SK-N-SH (cell line): ENCODE data around the gene SPRY2. TPM values are rescaled to one million over a fixed set of nuclear protein-coding genes. Genes with fewer than 3 reads are reported as not detected.
A peak's percentile ranks its signal among the peaks of the same experiment; 100 is the strongest.

Experiments used
- CTCF ChIA-PET: fragments of 300-600, 350-600 bp; formaldehyde crosslinking; extraction: SDS; loops from one replicate; lab custom pipeline; 2021; lab: Yijun Ruan, JAX
- POLR2A ChIA-PET: fragments of 350-600 bp; sonication (Branson Sonifier 250); formaldehyde crosslinking; extraction: SDS; loops from one replicate; lab custom pipeline; 2020; ENCODE audit warnings: antibody characterized with exemption, inconsistent platforms; lab: Yijun Ruan, JAX
- DNase-seq: peaks from one replicate; pipeline ENCODE4 v3.0.0; 2012
- H2AFZ ChIP-seq: fragments of 200-600 bp; sonication (generic); 2 replicates; pipeline ENCODE4 v1.8.1; 2016; ENCODE audit warnings: antibody characterized with exemption, mild to moderate bottlenecking, low read depth
- H3F3A ChIP-seq: fragments of 200-600 bp; sonication (generic); replicated peaks from 2 replicates; pipeline ENCODE3; 2016; ENCODE audit warnings: antibody characterized with exemption, mild to moderate bottlenecking; ENCODE audit not compliant: insufficient read depth
- H3K27ac ChIP-seq, 2 experiments: fragments of 200-500 bp in 1 of 2; fragments of 200-600 bp in 1 of 2; sonication (Bioruptor generic) in 1 of 2; sonication (generic), shearing (Covaris generic) in 1 of 2; 2 replicates each; pipeline versions ENCODE4 v1.5.1 to v1.6.1; 2014 to 2016; ENCODE audit warnings: low read depth in 2 of 2, inconsistent platforms in 1 of 2, low read length in 1 of 2, mild to moderate bottlenecking in 1 of 2, mixed read lengths in 1 of 2
- H3K27me3 ChIP-seq: fragments of 200-600 bp; sonication (generic), shearing (Covaris generic); 2 replicates; pipeline ENCODE4 v1.6.1; 2016; ENCODE audit warnings: mixed run types; ENCODE audit not compliant: insufficient read depth
- H3K36me3 ChIP-seq, 2 experiments: fragments of 200-500 bp in 1 of 2; fragments of 200-600 bp in 1 of 2; sonication (Bioruptor generic) in 1 of 2; sonication (generic) in 1 of 2; replicated peaks in 1 of 2; 2 replicates each; pipeline versions ENCODE3 to v1.5.1; 2014 to 2016; ENCODE audit warnings: low read length in 1 of 2, mild to moderate bottlenecking in 1 of 2; ENCODE audit not compliant: insufficient read depth in 2 of 2, control insufficient read depth in 1 of 2
- H3K4me1 ChIP-seq, 2 experiments: fragments of 200-500 bp in 1 of 2; fragments of 200-600 bp in 1 of 2; sonication (Bioruptor generic) in 1 of 2; sonication (generic), shearing (Covaris generic) in 1 of 2; 2 replicates each; pipeline versions ENCODE4 v1.5.1 to v1.6.1; 2014 to 2016; ENCODE audit warnings: low read depth in 1 of 2, low read length in 1 of 2, mixed run types in 1 of 2; ENCODE audit not compliant: insufficient read depth in 2 of 2, control insufficient read depth in 1 of 2
- H3K4me2 ChIP-seq: fragments of 200-600 bp; sonication (generic), shearing (Covaris generic); 2 replicates; pipeline ENCODE4 v1.6.1; 2017; ENCODE audit warnings: mixed run types
- H3K4me3 ChIP-seq, 2 experiments: fragments of 200-500 bp in 1 of 2; fragments of 200-600 bp in 1 of 2; sonication (Bioruptor generic) in 1 of 2; sonication (generic), shearing (Covaris generic) in 1 of 2; 2 replicates each; pipeline versions ENCODE4 v1.5.1 to v1.8.1; 2014 to 2016; ENCODE audit warnings: low read depth in 2 of 2, inconsistent platforms in 1 of 2, low read length in 1 of 2, mild to moderate bottlenecking in 1 of 2, mixed read lengths in 1 of 2, moderate library complexity in 1 of 2
- H3K79me2 ChIP-seq: fragments of 200-600 bp; sonication (generic); 2 replicates; pipeline ENCODE4 v1.8.1; 2017; ENCODE audit warnings: mild to moderate bottlenecking; ENCODE audit not compliant: insufficient read depth
- H3K9ac ChIP-seq: fragments of 200-600 bp; sonication (generic); 2 replicates; pipeline ENCODE4 v1.6.1; 2017; ENCODE audit warnings: mixed run types
- H3K9me2 ChIP-seq: fragments of 200-600 bp; sonication (generic); 2 replicates; pipeline ENCODE4 v1.6.1; 2017; ENCODE audit warnings: mixed run types
- H3K9me3 ChIP-seq: fragments of 200-600 bp; sonication (generic); 2 replicates; pipeline ENCODE4 v1.6.1; 2017; ENCODE audit warnings: mixed run types, mild to moderate bottlenecking, moderate library complexity
- H4K20me1 ChIP-seq: fragments of 200-600 bp; sonication (generic); 2 replicates; pipeline ENCODE4 v1.6.1; 2017; ENCODE audit warnings: mild to moderate bottlenecking, mixed run types; ENCODE audit not compliant: insufficient read depth
- EP300 ChIP-seq, 2 experiments: IDR thresholded peaks; 2 replicates each; pipeline versions ENCODE4 v1.4.0 to v1.6.1; 2012; ENCODE audit warnings: borderline replicate concordance in 1 of 2, low read depth in 1 of 2, low read length in 1 of 2
- EZH2phosphoT487 ChIP-seq: fragments of 200-600 bp; sonication (generic); IDR thresholded peaks from 2 replicates; pipeline ENCODE4 v1.6.1; 2017; ENCODE audit warnings: low read depth, mixed run types, mild to moderate bottlenecking, antibody characterized with exemption, moderate library complexity, borderline replicate concordance
- FOXJ3 ChIP-seq: sonication (generic); formaldehyde crosslinking; IDR thresholded peaks from 2 replicates; pipeline ENCODE4 v1.5.1; 2020; ENCODE audit warnings: mild to moderate bottlenecking, missing genetic modification reagents
- FOXM1 ChIP-seq: IDR thresholded peaks from 2 replicates; pipeline ENCODE4 v1.4.0; 2012; ENCODE audit warnings: low read depth, mild to moderate bottlenecking
- GABPA ChIP-seq: IDR thresholded peaks from 2 replicates; pipeline ENCODE4 v1.4.0; 2012; ENCODE audit warnings: low read depth, mild to moderate bottlenecking
- GATA2 ChIP-seq: sonication (generic); formaldehyde crosslinking; IDR thresholded peaks from 2 replicates; pipeline ENCODE4 v1.5.0; 2020; ENCODE audit warnings: mild to moderate bottlenecking, missing genetic modification reagents
- MEF2A ChIP-seq: IDR thresholded peaks from 2 replicates; pipeline ENCODE4 v1.4.0; 2012; ENCODE audit warnings: low read depth, borderline replicate concordance
- MXI1 ChIP-seq: IDR thresholded peaks from 2 replicates; pipeline ENCODE4 v1.6.1; 2012; ENCODE audit warnings: mild to moderate bottlenecking, low read depth, low read length, improper control_type of control experiment
- NFIC ChIP-seq: IDR thresholded peaks from 2 replicates; pipeline ENCODE4 v1.4.0; 2012; ENCODE audit warnings: borderline replicate concordance
- PBX3 ChIP-seq: IDR thresholded peaks from 2 replicates; pipeline ENCODE4; 2012
- RAD21 ChIP-seq: IDR thresholded peaks from 2 replicates; pipeline ENCODE4 v1.6.1; 2012; ENCODE audit warnings: mild to moderate bottlenecking, low read length
- SIN3A ChIP-seq: IDR thresholded peaks from 2 replicates; pipeline ENCODE4 v1.6.1; 2012; ENCODE audit warnings: low read depth, mild to moderate bottlenecking, low read length, moderate library complexity, borderline replicate concordance
- TAF1 ChIP-seq: IDR thresholded peaks from 2 replicates; pipeline ENCODE4 v1.6.1; 2012; ENCODE audit warnings: low read depth, mild to moderate bottlenecking, low read length, moderate library complexity, borderline replicate concordance
- TEAD4 ChIP-seq: IDR thresholded peaks from 2 replicates; pipeline ENCODE4 v1.4.0; 2012; ENCODE audit warnings: mild to moderate bottlenecking, borderline replicate concordance; ENCODE audit not compliant: insufficient read depth
- WGBS: methylation state at CpG from one replicate; pipeline ENCODE4 v1.1.6; 2017; ENCODE audit warnings: low lambda C conversion rate; 5-methylcytosine and 5-hydroxymethylcytosine counted together
- polyA plus RNA-seq, 3 experiments: library from polyadenylated mRNA; depleted of rRNA; stranded (reverse); fragments of >200 nt; gene quantifications; 2 replicates each; pipeline ENCODE4 v1.2.3, GENCODE V29; 2012
- TF ChIP-seq, protein P1 (sequence below): IDR thresholded peaks from 2 replicates; pipeline ENCODE4 v1.6.1; 2012; ENCODE audit warnings: mild to moderate bottlenecking, low read depth, low read length, moderate library complexity
- TF ChIP-seq, protein P2 (sequence below): IDR thresholded peaks from 2 replicates; pipeline ENCODE4 v1.4.0; 2012; ENCODE audit warnings: low read depth, borderline replicate concordance

SPRY2 gene
- polyA plus RNA-seq, 1 of the 3 experiments (the other 2 are of a cell fraction) = 122 TPM

- TF ChIP-seq, protein P1, sequence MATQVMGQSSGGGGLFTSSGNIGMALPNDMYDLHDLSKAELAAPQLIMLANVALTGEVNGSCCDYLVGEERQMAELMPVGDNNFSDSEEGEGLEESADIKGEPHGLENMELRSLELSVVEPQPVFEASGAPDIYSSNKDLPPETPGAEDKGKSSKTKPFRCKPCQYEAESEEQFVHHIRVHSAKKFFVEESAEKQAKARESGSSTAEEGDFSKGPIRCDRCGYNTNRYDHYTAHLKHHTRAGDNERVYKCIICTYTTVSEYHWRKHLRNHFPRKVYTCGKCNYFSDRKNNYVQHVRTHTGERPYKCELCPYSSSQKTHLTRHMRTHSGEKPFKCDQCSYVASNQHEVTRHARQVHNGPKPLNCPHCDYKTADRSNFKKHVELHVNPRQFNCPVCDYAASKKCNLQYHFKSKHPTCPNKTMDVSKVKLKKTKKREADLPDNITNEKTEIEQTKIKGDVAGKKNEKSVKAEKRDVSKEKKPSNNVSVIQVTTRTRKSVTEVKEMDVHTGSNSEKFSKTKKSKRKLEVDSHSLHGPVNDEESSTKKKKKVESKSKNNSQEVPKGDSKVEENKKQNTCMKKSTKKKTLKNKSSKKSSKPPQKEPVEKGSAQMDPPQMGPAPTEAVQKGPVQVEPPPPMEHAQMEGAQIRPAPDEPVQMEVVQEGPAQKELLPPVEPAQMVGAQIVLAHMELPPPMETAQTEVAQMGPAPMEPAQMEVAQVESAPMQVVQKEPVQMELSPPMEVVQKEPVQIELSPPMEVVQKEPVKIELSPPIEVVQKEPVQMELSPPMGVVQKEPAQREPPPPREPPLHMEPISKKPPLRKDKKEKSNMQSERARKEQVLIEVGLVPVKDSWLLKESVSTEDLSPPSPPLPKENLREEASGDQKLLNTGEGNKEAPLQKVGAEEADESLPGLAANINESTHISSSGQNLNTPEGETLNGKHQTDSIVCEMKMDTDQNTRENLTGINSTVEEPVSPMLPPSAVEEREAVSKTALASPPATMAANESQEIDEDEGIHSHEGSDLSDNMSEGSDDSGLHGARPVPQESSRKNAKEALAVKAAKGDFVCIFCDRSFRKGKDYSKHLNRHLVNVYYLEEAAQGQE = no peak
- TF ChIP-seq TEAD4 (0 out of 2 replicates have a peak, but pooled peaks have one; percentile 12), MXI1 (peak; percentile 39; the same call in 1 of the 2 replicates)
Observed at GRCh38 chr13:80339912-80340650, 845 bp downstream of the SPRY2 start (continued).

DNA sequence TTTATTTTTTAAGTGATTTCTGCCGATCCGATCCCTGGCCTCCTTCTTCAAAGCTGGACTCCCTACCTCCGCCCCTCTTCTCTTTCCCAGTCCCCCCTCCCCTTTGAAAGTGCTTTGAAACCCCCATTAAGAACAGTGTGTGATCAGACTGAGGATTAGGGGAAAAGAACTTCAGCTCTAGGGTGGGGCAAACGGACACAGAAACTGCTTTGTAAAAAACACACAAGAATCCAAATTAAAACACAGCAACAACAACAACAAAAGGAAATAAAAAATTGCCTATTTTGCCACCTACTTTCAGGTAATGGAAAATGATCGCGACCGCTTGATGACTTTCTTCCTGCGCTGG lies 1.4 kb downstream of the SPRY2 start:
- Histone ChIP-seq H3K9ac (peak overlapping the region; percentile 95), H3K27ac (peak overlapping the region; percentile 95 to 100), H3K9me2 (no peaks in the 10 kb centered on the region), H3K27me3 (no peaks in the 10 kb centered on the region), H4K20me1 (peaks cover 56% of the 10 kb centered on the region), H3K4me2 (peak overlapping the region; percentile 93), H3K9me3 (no peaks in the 10 kb centered on the region), H3K4me1 (peaks cover 13 to 19% of the 10 kb centered on the region in 2 experiments; a peak in 3 of 4 replicates), H3F3A (peaks cover 24% of the 10 kb centered on the region), H3K79me2 (peaks cover 64% of the 10 kb centered on the region), H3K4me3 (peak overlapping the region; percentile 76 to 99), H2AFZ (no peak overlapping the region), H3K36me3 (peaks cover 34 to 40% of the 10 kb centered on the region in 2 experiments)
- 0% methylated on average over 8 of the region's 8 CpGs for WGBS
- ChIA-PET CTCF (interaction anchor here (0.5 to 1.7 kb wide), 11 partner anchors 11 to 796 kb away, joined by 3 to 4 read pairs (median 3); no protein-coding TSS in a partner anchor), POLR2A (interaction anchor here (0.5 to 2.4 kb wide), 5 partner anchors 403 to 666 kb away, joined by 3 to 17 read pairs (median 5); no protein-coding TSS in a partner anchor)
- TF ChIP-seq FOXJ3 (CRISPR knock-in tag) (no peak), TAF1 (peak; percentile 36; the same call in 1 of the 2 replicates), GABPA (0 out of 2 replicates have a peak, but pooled peaks have one; percentile 8), FOXM1 (no peak)
- DNase-seq = peak; percentile 63

GRCh38 chr13:80338781-80339562 lies 2.0 kb downstream of the SPRY2 start:
- peak; percentile 77 for DNase-seq
- Histone ChIP-seq H4K20me1 (peaks cover 62% of the 10 kb centered on the region), H3K79me2 (peaks cover 70% of the 10 kb centered on the region), H3F3A (peaks cover 24% of the 10 kb centered on the region), H3K27me3 (no peaks in the 10 kb centered on the region), H3K36me3 (peaks cover 39 to 43% of the 10 kb centered on the region in 2 experiments), H3K9ac (peak overlapping the region; percentile 95), H3K27ac (peak overlapping the region; percentile 95 to 100), H3K4me3 (peak overlapping the region; percentile 76 to 99), H3K9me2 (no peaks in the 10 kb centered on the region), H3K9me3 (no peaks in the 10 kb centered on the region), H2AFZ (no peak overlapping the region), H3K4me1 (peaks cover 13 to 19% of the 10 kb centered on the region in 2 experiments; a peak in 3 of 4 replicates), H3K4me2 (peak overlapping the region; percentile 93)
- whole genome bisulfite sequencing = 1% methylated on average over 28 of the region's 40 CpGs
- ChIA-PET CTCF (interaction anchor here (0.7 to 1.9 kb wide), 11 partner anchors 10 to 791 kb away, joined by 3 to 5 read pairs (median 3); no protein-coding TSS in a partner anchor), POLR2A (interaction anchor here (1.1 to 1.8 kb wide), 3 partner anchors 402 to 665 kb away, joined by 3 to 8 read pairs (median 5); no protein-coding TSS in a partner anchor)
- TF ChIP-seq GATA2 (CRISPR knock-in tag) = 0 out of 2 replicates have a peak, but pooled peaks have one; percentile 30
- TF ChIP-seq MEF2A = no peak
- peak in 1 of 2 experiments; percentile 5; a peak in 1 of 4 replicates for TF ChIP-seq EP300 (IDR thresholded peaks at IDR 0.05; ENCODE audit: borderline replicate concordance in 1 of 2, low read depth in 1 of 2, low read length in 1 of 2)
- TF ChIP-seq SIN3A = no peak; the same call in 1 of the 2 replicates
- TF ChIP-seq EZH2phosphoT487 = no peak
- peak; percentile 56; the same call in 1 of the 2 replicates for TF ChIP-seq MXI1
- TF ChIP-seq RAD21 = peak; percentile 31
- no peak; the same call in 1 of the 2 replicates for TF ChIP-seq NFIC
- TF ChIP-seq, protein P2, sequence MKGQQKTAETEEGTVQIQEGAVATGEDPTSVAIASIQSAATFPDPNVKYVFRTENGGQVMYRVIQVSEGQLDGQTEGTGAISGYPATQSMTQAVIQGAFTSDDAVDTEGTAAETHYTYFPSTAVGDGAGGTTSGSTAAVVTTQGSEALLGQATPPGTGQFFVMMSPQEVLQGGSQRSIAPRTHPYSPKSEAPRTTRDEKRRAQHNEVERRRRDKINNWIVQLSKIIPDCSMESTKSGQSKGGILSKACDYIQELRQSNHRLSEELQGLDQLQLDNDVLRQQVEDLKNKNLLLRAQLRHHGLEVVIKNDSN = no peak
- peak; percentile 26; the same call in 1 of the 2 replicates for TF ChIP-seq PBX3
